Chondrocyte (in vitro differentiated cells): ENCODE measurements around the gene NUDT15. TPM values are rescaled to one million over a fixed set of nuclear protein-coding genes. Genes with fewer than 3 reads are reported as not detected.
"Not testable (repeated sequence)": the region's sequence is repeated elsewhere in the genome, so short reads cannot be mapped to it uniquely, and the experiment has no call there.

Source experiments
- DNase-seq: peaks from one replicate; pipeline ENCODE4 v3.0.0; 2021; ENCODE audit warnings: mixed read lengths, low spot score
- H3K27ac Mint-ChIP-seq: one replicate; pipeline ENCODE4 v1.8.0; 2021; ENCODE audit warnings: mild to moderate bottlenecking, moderate library complexity, mixed read lengths; ENCODE audit not compliant: unreplicated experiment
- H3K27me3 Mint-ChIP-seq: 2 replicates; pipeline ENCODE4 v1.8.0; 2021; ENCODE audit warnings: low read depth, mixed read lengths
- H3K36me3 Mint-ChIP-seq: 2 replicates; pipeline ENCODE4 v1.8.0; 2021; ENCODE audit warnings: low read depth, mixed read lengths
- H3K4me1 Mint-ChIP-seq: 2 replicates; pipeline ENCODE4 v1.8.0; 2021; ENCODE audit warnings: low read depth, mild to moderate bottlenecking, mixed read lengths
- H3K4me3 Mint-ChIP-seq: one replicate; pipeline ENCODE4 v1.8.0; 2021; ENCODE audit warnings: mild to moderate bottlenecking, moderate library complexity, mixed read lengths; ENCODE audit not compliant: unreplicated experiment
- H3K9me3 Mint-ChIP-seq: 2 replicates; pipeline ENCODE4 v1.8.0; 2021; ENCODE audit warnings: low read depth, mixed read lengths
- total RNA-seq: library from RNA; stranded (reverse); gene quantifications from 3 replicates; pipeline ENCODE4 v1.2.1, GENCODE V29; 2021
- TF ChIP-seq, protein P1 (sequence below): fragments of 200-600 bp; sonication (generic); IDR thresholded peaks from 2 replicates; pipeline ENCODE4 v1.5.0; 2021; ENCODE audit warnings: antibody characterized with exemption, mild to moderate bottlenecking, moderate library complexity

The NUDT15 gene
- total RNA-seq, 1 donor from 2014 or later = 9.9 TPM

DNA sequence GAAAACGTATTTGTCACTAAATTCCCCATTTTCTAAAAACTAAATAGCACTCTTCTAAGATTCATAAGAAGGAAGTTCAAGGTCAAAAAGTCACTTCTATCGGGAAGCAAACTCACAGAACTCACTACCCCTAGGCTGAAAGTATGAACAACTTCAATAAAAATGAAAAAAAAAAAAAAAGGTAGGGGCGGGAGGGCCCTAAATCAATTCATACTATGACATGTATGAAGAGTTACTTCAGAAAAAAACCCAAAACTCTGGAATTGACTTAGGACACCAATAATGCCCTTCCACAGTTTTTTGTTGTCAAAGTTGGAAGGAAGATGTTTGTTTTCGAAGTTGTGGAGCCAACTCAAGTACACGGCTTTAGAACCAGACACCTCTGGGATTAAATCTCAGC is 37.6 kb upstream of the NUDT15 start:
- TF ChIP-seq, protein P1, sequence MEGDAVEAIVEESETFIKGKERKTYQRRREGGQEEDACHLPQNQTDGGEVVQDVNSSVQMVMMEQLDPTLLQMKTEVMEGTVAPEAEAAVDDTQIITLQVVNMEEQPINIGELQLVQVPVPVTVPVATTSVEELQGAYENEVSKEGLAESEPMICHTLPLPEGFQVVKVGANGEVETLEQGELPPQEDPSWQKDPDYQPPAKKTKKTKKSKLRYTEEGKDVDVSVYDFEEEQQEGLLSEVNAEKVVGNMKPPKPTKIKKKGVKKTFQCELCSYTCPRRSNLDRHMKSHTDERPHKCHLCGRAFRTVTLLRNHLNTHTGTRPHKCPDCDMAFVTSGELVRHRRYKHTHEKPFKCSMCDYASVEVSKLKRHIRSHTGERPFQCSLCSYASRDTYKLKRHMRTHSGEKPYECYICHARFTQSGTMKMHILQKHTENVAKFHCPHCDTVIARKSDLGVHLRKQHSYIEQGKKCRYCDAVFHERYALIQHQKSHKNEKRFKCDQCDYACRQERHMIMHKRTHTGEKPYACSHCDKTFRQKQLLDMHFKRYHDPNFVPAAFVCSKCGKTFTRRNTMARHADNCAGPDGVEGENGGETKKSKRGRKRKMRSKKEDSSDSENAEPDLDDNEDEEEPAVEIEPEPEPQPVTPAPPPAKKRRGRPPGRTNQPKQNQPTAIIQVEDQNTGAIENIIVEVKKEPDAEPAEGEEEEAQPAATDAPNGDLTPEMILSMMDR = no peak
- no peak for DNase-seq
- Mint-ChIP-seq H3K36me3 (no peaks in the 10 kb centered on the region), H3K4me3 (peak overlapping the region; percentile 97), H3K4me1 (peaks cover 32% of the 10 kb centered on the region), H3K27ac (no peak overlapping the region), H3K9me3 (no peaks in the 10 kb centered on the region), H3K27me3 (no peaks in the 10 kb centered on the region)

DNA sequence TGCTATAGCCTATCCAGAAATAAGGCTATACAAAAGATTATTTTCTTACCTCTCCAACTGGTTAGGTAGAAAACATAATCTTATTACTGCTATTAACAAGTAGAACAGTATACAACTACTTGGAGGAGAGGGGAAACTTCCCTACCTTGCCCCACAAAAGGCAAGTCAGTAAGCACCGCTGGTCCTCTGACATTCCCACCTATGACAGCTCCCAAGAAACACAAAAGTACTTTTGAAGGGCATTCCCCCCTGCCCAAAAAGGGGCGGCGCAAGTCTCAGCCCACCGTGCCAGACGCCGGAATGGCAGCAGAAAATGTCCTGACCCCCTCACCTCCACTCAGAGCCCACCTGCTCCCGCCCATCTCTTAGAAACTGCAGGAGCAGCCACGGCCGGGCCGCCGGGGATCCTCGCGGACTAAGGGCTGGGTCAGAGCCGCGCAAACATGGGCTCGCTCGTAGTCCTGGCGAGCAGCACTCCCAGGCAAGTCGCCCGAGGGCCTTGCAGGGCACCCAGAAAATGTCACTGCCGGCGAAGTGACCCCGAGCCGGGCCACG is 36.9 kb upstream of the NUDT15 start:
- no peaks in the 10 kb centered on the region for H3K9me3 Mint-ChIP-seq
- peak overlapping the region; percentile 97 for H3K4me3 Mint-ChIP-seq
- H3K36me3 Mint-ChIP-seq = no peaks in the 10 kb centered on the region
- H3K4me1 Mint-ChIP-seq = peaks cover 32% of the 10 kb centered on the region
- peak overlapping the region; percentile 85 for H3K27ac Mint-ChIP-seq
- DNase-seq = no peak
- TF ChIP-seq, protein P1 = no peak
- H3K27me3 Mint-ChIP-seq = no peaks in the 10 kb centered on the region

DNA sequence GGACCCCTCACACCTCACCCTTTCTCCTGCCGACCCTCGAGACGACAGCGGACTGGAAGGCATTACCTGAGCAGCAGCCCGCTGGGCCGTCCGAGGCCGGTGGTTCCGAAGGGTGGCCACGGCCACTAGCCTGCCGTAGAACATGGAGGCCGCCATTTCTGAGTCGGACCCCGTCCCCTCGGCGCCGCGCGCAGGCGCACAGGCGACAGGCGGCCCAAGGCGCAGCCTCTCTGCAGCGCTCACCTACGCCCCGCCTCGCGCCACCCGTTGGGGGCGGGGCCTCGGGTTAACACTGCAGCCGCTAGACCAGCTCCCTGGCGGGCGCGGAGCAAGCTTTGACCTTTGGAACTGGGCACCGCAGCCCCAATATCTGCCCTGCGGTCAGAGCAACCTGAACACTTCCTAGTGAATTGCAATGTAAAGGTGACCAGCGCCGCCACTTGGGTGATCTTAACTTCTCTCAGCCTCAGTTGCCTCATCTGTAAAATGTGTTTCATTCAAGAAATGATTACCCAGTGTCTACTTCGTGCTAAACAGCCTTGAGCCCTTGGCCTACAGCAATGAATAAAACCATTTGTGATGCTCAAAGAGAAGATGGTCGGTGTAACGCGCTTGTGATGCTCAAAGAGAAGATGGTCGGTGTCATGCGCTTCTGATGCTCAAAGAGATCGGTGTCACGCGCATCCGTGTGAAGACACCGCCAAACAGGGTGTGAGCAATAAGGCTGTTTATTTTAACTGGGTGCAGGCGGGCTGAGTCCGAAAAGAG is 36.2 kb upstream of the NUDT15 start, which contains the start of gene SUCLA2:
Gene SUCLA2, minus strand, starts transcription at position 160 of the 768 bp plus-strand sequence. Its CDS starts 4 bp downstream, at position 156.
- H3K4me1 Mint-ChIP-seq = peaks cover 32% of the 10 kb centered on the region
- peak within 1 kb of the TSS; percentile 85 for H3K27ac Mint-ChIP-seq
- H3K36me3 Mint-ChIP-seq = no peaks in the 10 kb centered on the region
- no peaks in the 10 kb centered on the region for H3K9me3 Mint-ChIP-seq
- no peaks in the 10 kb centered on the region for H3K27me3 Mint-ChIP-seq
- TF ChIP-seq, protein P1 = peak; percentile 26
- peak; percentile 96 for DNase-seq
- H3K4me3 Mint-ChIP-seq = peak within 1 kb of the TSS; percentile 97

DNA sequence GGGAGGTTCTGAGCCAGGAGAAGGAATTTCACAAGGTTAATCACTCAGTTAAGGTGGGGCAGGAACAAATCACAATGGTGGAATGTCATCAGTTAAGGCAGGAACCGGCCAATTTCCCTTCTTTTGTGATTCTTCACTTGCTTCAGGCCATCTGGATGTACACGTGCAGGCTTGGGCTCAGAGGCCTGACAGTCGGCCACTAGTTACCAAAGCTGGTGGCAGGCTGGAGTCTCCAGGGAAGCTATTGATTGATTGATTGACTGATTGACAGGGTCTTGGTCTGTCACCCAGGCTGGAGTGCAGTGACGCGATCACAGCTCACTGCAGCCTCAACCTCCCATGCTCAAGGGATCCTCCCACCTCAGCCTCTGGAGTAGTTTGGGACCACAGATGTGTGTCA is 35.5 kb upstream of the NUDT15 start:
- Mint-ChIP-seq H3K4me3 (peak overlapping the region; percentile 97), H3K4me1 (peaks cover 31% of the 10 kb centered on the region), H3K27ac (peak overlapping the region; percentile 57)
- H3K9me3 Mint-ChIP-seq, DNase-seq, H3K27me3 Mint-ChIP-seq, H3K36me3 Mint-ChIP-seq: not testable (repeated sequence)

DNA sequence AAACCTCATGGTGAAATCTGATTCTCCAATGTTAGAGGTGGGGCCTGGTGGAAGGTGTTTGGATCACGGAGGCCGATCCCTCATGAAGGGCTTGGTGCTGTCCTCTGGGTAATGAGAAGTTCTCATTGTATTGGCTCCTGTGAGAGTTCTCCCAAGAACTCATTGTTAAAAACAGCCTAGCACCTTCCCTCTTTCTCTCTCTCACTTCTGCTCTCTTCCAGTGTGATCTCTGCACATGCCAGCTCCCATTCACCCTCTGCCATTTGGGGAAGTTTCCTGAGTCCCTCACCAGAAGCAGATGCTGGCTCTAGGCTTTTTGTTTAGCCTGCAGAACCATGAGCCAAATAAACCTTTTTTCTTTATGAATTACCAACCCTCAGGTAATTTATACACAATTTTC is 33.3 kb upstream of the NUDT15 start:
- Mint-ChIP-seq H3K4me1 (peaks cover 27% of the 10 kb centered on the region), H3K27me3 (no peaks in the 10 kb centered on the region), H3K9me3 (no peaks in the 10 kb centered on the region), H3K4me3 (no peak overlapping the region), H3K27ac (no peak overlapping the region), H3K36me3 (no peaks in the 10 kb centered on the region)
- TF ChIP-seq, protein P1 = no peak
- no peak for DNase-seq
